Astrocyte of the cerebellum (primary cell): ENCODE data around the gene FRMD5.
A peak's percentile ranks its signal among the peaks of the same experiment; 100 is the strongest.

Source experiments
- DNase-seq: peaks from one replicate; pipeline ENCODE4 v3.0.0-alpha.2; 2011; ENCODE audit warnings: low read depth
- H3K4me3 ChIP-seq: 2 replicates; pipeline ENCODE4 v1.5.1; 2011; ENCODE audit warnings: mild to moderate bottlenecking, low read depth, low read length, moderate library complexity
- CTCF ChIP-seq: IDR thresholded peaks from 2 replicates; pipeline ENCODE4 v1.5.1; 2012; ENCODE audit warnings: low read length, low read depth, moderate library complexity, mild to moderate bottlenecking; ENCODE audit errors: missing control alignments
- in situ Hi-C: cut with HindIII; loops from 2 replicates; pipeline ENCODE4 v1.10.0; 2017; ENCODE audit warnings: low sequenced_read_pairs

The FRMD5 gene

DNA sequence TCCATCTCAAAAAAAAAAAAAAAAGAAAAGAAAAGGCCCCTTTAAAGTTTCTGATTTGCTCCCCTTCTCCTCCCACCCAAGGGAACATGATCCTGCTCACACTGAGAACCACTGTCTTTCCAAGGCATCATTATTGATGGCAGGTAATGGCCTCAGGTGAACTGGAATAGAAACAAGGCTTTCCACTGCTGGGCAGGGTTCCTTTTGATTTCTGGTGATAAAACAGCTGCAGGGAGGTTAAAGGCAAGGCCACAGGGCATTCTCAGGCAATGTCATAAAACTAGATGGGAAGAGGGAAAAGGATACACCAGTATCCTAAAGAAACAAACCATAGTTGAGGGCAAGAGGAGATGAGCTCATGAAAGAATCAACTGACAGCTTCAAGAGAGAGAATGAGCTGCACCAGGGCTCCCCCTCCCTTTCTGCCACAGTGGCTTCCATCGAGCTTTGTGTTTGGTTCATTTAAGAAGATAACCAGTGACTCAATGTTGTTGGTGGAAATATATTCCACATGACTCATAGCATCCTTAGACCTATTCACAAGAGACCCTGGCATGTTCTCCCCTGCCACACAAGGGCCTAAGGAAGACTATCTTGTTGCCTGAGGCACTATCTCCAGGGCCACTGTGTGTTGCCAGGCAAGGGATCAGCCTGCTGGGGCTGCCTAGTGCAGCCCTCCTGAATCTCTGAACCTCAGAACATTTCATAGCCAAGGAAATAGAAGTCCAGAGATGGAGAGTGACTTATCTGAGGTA is 281.9 kb downstream of the FRMD5 start:
- H3K4me3 ChIP-seq: no peak overlapping the region
- peak; percentile 94 for DNase-seq
- no peak for TF ChIP-seq CTCF
- in situ Hi-C loops: loop anchor here (25.0 kb wide), 1 partner anchor 574 kb away; no protein-coding TSS in a partner anchor

DNA sequence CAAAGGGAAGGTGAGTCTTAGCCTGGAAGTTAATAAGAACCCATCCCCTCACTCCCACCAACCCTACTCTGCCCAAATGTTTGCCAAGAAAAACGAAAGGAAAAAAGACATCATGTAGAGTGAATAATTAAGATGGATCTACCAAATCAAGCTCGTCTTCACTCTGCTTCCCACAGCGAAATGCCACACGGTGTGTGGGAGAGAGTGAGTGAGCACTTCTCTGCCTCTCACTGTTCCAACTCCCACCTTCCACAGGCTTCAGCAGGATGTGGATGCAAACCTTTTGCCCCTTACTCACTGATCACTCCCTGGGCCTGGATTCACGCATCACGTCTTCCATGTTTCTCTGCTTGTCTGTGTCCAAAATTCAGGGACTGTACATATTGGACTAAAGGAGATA is 282.9 kb downstream of the FRMD5 start:
- no peak for TF ChIP-seq CTCF
- in situ Hi-C loops: loop anchor here (25.0 kb wide), 1 partner anchor 575 kb away; no protein-coding TSS in a partner anchor
- DNase-seq: no peak
- no peak overlapping the region for H3K4me3 ChIP-seq

DNA sequence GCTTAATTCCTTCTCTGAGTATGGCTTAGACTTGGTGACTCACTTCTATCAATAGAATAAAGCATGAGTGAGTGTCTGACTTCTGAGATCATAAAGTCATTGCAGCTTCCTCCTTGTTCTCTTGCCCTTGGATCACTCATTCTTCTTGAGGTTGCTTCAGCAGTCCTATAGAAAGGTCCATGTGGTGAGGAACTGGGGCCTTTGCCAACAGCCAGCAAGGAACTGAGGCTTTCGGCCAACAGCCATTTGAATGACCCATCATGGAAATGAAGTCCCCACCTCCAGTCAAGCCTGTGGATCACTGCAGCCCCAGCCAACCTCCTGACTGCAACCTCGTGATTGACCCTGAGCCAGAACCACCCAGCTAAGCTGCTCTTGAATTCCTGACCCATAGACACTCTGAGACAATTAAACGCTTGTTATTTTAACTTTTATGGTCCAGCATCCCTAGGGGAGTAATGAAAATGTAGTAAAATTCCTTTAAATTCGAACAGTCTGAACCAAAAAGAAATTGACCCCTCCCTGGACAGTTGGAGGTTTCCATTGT is 283.8 kb downstream of the FRMD5 start:
- peak; percentile 97 for DNase-seq
- in situ Hi-C loops: loop anchor here (25.0 kb wide), 1 partner anchor 576 kb away; no protein-coding TSS in a partner anchor
- H3K4me3 ChIP-seq: no peak overlapping the region
- TF ChIP-seq CTCF: no peak

GRCh38 chr15:43908516-43909050 is 286.5 kb downstream of the FRMD5 start:
- H3K4me3 ChIP-seq: no peak overlapping the region
- no peak for DNase-seq
- in situ Hi-C loops: loop anchor here (5.0 to 25.0 kb wide), 2 partner anchors 174 to 579 kb away; no protein-coding TSS in a partner anchor
- TF ChIP-seq CTCF: no peak

- no peak for TF ChIP-seq CTCF
- no peak overlapping the region for H3K4me3 ChIP-seq
- DNase-seq: no peak
- in situ Hi-C loops: loop anchor here (5.0 to 25.0 kb wide), 2 partner anchors 177 to 582 kb away; no protein-coding TSS in a partner anchor
Measured at GRCh38 chr15:43905755-43906154, 289.3 kb downstream of the FRMD5 start.

DNA sequence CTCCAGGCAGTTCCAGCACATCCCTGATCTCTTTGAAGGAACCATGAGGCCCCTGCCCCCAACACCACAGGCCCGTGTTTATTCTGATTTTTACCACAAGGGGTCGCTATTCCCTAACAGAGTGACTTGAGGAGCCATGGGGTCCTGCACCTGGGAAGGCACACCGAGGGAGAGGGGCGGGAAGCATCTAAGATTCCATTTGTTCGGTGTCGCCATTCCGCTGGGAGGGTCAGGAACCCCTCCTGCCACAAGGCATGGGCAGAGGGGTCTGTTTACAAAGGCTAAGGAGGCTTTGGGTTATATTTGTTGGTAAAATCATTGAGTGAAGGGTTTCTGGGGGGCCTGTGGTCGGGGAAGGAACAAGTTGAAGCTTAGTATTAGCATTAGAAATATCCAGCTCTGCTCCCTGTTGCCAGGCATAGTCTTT is 291.2 kb downstream of the FRMD5 start:
- peak; percentile 81 for TF ChIP-seq CTCF
- no peak overlapping the region for H3K4me3 ChIP-seq
- in situ Hi-C loops: loop anchor here (5.0 to 25.0 kb wide), 2 partner anchors 313 to 583 kb away; no protein-coding TSS in a partner anchor
- peak; percentile 40 for DNase-seq
